H1 (cell line): Measurements from ENCODE around the gene ABCA6. TPM values are rescaled to one million over a fixed set of nuclear protein-coding genes. Genes with fewer than 3 reads are reported as not detected.

Experiments used
- CHD7 ChIP-seq: fragments of 300-600 bp; sonication (generic); IDR thresholded peaks from 2 replicates; pipeline ENCODE4 v1.7.1; 2012; ENCODE audit warnings: low read length, moderate library complexity, mild to moderate bottlenecking, inconsistent platforms; ENCODE audit not compliant: insufficient replicate concordance
- EP300 ChIP-seq, 2 experiments: IDR thresholded peaks; 1 replicate in 1 of 2; 2 replicates in 1 of 2; pipeline ENCODE4 v1.6.1; 2011 to 2012; ENCODE audit warnings: low read depth in 2 of 2, low read length in 2 of 2, mild to moderate bottlenecking in 2 of 2, borderline replicate concordance in 1 of 2, inconsistent platforms in 1 of 2, moderate library complexity in 1 of 2
- polyA plus RNA-seq, 7 experiments: library from polyadenylated mRNA; depleted of rRNA in 3 of 7; stranded (reverse) in 5 of 7; unstranded in 2 of 7; fragments of >200 nt in 5 of 7; fragments of 200-250 nt in 2 of 7; gene quantifications; 1 replicate in 5 of 7; 2 replicates in 1 of 7; 4 replicates in 1 of 7; pipeline versions ENCODE4 v1.2.1 to v1.2.3, GENCODE V29; 2011 to 2013; ENCODE audit warnings: missing spikeins in 2 of 7, mixed read lengths in 2 of 7
- total RNA-seq: library from RNA; stranded (reverse); fragmentation: NEBNext Ultra II Directional; extraction: Animal tissue kit (Norgen Biotek cat#: 25700); gene quantifications from 2 replicates; pipeline ENCODE4 v1.2.1, GENCODE V29; 2021

Gene ABCA6
- total and polyA plus RNA-seq, 2 of the 8 experiments (the other 6 are each of a cell fraction or from before 2014, with no cell fraction given): not detected

DNA sequence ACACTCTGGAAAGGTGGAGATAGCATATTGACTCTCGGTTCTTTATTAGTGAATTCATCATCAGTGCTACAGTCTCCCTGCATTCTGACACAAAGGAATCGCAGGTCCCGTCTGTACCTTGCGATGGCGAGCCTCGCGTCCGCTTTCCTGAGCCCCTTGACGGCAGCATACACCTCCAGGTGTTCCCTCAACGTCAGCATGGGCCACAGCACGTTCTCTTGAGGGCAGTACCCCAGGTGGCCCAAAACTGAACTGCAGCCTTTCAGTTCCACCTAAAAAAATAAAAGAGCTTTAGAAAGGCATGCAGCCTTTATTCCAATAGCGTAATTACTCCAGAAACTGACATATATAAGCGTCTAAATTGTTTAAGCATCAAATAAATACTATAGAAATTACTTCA lies 56.8 kb downstream of the ABCA6 start (continued):
- TF ChIP-seq CHD7: peak; percentile 47
- TF ChIP-seq EP300 (IDR thresholded peaks at IDR 0.05; ENCODE audit: borderline replicate concordance in 1 of 2, low read depth in 2 of 2, low read length in 2 of 2): no peak
